ENCODE measurements around the gene RPL14.

Gene RPL14

GRCh38 chr3:40463579-40463978 is 6.4 kb downstream of the RPL14 start:
- DNase-seq: no peak

- no peak for DNase-seq
Observed at GRCh38 chr3:40464339-40465110, 7.4 kb downstream of the RPL14 start.

DNA sequence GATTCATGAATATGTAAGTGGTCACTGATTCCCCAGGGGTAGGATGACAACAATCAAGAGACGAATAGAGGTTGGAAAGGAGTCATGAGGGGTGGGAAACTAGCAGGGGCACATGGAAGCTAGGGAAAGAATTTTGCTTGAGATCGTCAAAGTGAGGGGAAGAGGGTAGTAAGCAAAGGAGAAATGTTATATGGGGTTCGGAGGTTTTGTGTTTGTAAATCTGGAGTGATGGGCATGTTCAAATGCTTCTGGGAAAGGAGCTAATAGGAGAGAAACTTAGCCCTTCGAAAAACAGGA is 7.9 kb downstream of the RPL14 start:
- no peak for DNase-seq

DNA sequence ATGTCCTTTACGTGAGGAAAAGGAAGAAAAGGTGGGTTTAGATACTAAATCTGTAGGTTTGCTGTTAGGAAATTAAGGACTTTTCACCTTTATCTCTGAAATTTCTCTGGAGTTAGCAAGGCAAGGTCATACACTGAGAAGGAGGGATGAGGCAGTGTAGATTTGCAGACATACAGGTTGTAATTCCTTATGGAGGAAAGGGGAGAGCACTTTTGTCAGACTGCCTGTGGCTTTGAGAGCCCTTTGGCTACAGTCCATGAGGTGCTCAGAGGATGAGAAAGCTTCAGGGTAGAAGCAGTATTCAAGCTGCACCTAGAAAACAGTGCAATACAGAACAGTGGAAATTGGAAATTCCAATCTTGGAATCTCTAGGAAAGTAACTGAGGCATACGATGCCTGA is 8.3 kb downstream of the RPL14 start:
- no peak for DNase-seq

- no peak for DNase-seq
Observed at GRCh38 chr3:40468018-40468417, 10.9 kb downstream of the RPL14 start.

DNA sequence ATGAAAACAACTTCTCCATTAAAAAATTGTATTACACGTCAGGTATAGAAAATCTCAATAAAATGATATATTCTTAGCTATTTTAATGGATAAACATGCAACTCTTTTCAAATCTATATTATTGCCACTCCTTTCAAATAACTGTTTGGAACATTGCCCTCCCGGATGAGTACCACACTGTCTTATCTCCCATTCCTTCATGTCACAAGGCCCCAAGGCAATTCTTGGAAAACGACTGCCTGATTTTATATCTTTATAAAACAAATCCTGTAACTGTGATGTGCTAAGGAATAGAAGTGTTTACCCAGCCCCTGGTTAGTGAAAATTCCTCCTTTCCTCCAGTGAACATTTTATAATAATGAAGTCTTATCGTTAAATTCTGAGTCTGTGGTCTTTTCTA is 13.6 kb downstream of the RPL14 start:
- no peak for DNase-seq

- peak; percentile 78 for DNase-seq
Observed at GRCh38 chr3:40476478-40477470, 19.6 kb downstream of the RPL14 start, which contains the start of gene ZNF619. TSS of gene ZNF619 (plus strand) at chr3:40477122. CDS start at chr3:40477980, 858 bp downstream.

DNA sequence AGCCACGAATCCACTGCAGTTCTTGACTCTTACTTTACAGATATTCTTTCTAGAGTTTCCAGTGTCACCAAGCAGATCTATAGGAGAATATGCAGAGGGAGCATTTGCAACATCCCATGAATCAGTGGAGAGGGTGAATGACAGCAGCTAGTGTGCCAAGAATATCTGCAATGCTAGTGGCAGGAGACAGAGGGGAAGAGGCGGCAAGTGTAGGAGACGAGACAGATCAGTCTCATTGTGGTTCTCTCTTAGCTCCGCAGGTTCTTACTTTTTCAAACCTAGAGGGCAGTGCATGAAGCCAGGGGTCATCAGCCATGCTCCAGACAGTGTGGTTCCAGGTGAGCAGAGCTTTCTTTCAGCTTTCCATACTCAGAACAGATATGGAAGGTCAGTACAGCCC is 20.5 kb downstream of the RPL14 start:
- no peak for DNase-seq

GRCh38 chr3:40487172-40487571 is 30.0 kb downstream of the RPL14 start:
- no peak for DNase-seq

DNA sequence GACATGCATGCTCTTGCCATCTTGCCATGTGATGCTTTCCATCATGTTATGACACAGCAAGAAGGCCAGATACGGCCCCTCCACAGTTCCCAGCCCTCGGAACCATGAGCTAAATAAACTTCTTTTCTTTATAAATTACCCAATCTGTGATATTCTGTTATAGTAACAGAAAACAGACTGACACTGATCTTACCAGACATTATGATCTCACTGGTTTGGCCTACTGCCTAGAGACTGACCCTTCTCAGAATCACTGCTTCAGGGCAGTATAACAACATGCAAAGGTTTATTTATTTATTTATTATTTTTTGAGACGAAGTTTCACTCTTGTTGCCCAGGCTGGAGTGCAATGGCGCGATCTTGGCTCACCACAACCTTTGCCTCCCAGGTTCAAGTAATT is 33.8 kb downstream of the RPL14 start:
- DNase-seq: no peak

DNA sequence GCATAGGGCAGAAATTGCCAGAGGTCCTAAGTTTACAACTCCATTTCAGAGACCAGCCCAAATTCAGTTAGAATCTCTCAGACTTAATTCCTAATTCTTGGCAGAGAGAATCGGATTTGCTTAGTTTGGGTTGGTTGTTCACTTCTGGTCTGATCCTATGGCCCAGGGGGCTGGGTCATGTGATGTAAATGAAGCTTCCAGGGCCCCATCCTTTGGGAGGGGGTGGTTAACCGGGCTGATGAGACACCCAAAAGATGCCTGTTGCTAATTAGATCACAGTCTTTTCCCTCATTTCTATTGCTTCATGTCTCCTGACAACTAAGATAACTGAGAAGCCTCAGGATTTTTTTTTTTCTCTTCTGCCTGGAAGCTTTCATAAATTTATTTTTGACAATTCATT is 37.6 kb downstream of the RPL14 start:
- DNase-seq: no peak

- no peak for DNase-seq
Observed at GRCh38 chr3:40497288-40497687, 40.1 kb downstream of the RPL14 start.

DNA sequence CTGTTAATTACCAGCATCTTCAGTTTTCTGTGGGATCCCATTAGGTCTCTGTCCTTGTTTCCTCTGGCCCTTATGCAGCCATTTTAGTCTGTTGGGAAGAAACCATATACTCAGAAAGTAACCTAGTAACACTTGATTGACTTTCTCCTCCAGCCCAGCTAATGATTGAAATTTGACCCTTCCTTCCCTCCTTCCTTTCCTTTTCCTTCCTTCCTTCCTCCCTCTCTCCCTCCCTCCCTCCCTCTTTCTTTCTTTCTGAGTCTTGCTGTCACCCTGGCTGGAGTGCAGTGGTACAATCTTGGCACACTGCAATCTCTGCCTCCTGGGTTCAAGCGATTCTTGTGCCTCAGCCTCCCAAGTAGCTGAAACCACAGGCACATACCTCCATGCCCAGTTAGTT is 42.8 kb downstream of the RPL14 start:
- no peak for DNase-seq

DNA sequence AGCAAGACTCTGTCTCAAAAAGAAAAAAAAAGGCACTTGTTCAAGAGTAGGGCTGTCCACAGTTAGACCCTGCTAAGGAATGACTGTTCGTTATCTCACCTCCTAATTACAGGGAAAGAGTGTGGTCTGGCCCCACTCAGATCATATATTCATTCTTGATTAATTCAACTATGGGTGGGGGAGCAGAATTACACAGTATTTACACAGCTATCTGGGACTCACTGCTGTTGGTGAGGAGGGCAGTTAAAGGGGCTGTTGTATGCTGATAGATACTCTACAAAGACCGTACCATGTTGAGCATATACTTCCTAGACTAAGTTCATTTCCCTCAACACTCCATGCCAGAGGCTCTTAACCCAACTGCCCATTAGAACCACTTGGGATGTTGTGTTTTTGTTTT is 44.9 kb downstream of the RPL14 start:
- DNase-seq: no peak

DNA sequence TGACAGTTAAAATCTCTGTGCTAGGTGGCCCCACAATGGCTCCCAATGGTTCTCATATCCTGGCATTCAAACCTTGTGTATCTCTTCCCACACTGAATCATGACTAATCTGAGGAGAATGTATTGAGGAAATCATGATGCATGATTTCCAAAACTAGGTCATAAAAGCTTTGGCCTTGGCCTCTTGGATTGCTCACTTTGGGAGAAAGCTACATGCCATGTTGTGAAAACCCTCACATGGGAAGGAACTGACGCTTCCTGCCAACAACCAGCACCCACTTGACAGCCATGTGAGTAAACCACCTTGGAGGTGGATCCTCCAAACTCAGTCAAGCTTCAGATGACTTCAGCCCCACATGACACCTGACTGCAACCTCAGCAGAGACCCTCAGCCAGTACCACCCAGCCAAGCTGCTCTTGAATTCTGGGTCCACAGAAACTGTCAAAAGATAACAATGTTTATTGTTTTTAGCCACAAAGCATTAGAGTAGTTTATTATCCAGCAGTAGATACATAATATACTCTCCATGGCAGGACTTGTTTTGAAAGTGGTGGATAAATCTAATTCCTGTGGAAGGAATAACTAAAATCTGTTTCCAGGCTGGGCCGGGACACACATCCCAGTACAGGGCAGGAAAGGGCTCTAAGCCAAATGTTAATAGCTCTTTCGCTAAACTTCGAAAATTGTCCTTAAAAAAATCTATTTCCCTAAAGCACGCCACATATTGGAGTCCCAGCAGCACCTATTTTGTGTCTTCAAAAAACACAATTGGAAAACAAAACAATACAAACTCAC is 47.7 kb downstream of the RPL14 start:
- no peak for DNase-seq

DNA sequence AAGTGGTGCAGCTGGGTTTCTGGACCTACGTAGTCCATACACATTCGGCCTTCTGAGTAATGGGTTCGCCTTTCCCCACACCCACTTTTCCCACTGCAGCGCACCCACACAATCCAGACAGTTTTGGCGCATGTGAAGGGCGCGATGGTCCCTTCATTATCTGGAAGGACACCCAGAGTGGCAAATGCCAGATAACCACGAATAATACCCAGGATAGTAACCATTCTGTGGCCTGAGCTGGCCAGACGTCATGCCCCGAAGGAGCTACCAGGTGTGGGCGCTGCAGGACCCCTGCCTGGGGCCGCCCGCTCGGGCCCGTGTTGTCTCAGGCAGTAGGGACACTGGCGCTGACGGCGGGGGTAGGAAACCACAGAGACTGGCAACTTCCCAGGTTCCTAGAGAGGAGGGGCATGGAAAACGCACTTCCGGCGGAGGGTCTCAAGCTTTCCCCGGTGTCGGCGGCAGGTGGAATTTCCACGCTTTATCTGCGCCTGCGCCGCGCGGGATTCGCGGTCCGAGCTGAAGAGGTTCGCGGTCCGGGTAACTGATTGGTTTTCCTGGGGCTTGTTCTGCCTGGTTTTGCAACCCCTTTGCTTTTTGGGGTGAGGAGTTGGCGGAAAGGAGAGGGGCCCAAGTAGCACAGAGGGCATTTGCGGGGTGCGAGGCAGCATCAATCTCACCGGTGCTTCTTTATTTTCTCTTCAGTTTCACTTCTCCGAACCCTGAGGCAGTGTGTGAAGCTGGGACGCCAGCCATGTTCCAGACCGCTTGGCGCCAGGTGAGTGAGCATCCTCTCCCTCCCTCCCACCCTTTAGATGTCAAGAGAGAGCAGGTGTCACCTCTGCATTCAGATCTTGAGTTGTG is 48.7 kb downstream of the RPL14 start, which contains the start of gene ZNF620:
TSS of gene ZNF620 (plus strand) at position 441 of the 864 bp plus-strand sequence. CDS start at position 755, 314 bp downstream.
- peak; percentile 80 for DNase-seq

DNA sequence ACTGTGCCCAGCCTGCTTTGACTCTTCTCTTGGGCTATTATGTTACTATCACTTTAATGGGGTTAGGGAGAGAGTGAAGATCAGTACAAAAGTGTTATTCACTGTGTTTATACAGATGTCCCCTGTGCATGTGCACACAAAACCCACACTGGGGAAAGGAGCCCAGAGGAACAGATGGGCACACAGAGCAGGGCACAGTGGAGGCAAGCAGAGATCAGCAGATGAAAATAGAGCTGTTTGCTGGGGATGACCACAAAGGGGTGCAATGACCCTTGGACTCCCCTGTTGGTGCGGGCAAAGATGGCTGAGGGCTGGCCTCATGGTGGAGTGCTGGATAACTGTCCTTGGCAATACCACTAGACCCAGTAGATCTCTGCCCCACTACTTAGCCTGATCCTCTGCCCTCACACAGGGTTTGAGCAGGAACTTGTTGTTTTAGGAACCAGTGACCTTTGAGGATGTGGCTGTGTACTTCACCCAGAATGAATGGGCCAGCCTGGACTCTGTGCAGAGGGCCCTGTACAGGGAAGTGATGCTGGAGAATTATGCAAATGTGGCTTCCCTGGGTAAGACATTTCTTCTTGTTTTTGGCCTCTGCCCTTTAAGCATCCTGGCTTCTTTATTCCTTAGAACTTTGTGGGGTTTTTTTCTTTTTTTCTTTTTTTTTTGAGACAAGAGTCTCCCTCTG is 54.0 kb downstream of the RPL14 start:
- no peak for DNase-seq

DNA sequence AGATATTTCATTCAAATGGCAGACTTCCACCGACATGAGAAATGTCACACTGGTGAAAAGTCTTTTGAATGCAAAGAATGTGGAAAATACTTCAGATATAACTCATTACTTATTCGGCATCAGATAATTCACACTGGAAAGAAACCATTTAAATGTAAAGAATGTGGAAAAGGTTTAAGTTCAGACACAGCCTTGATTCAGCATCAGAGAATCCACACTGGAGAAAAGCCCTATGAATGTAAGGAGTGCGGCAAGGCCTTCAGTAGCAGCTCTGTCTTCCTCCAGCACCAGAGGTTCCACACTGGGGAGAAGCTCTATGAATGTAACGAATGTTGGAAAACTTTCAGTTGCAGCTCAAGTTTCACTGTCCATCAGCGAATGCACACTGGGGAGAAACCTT is 59.1 kb downstream of the RPL14 start:
- DNase-seq: no peak

GRCh38 chr3:40518067-40518466 is 60.9 kb downstream of the RPL14 start:
- DNase-seq: no peak

Data from left hindlimb (tissue), 1 donor.